SK-N-SH (cell line): ENCODE results near the gene PCDH1. TPM values are rescaled to one million over a fixed set of nuclear protein-coding genes. Genes with fewer than 3 reads are reported as not detected.

ENCODE experiments used
- CTCF ChIA-PET: fragments of 300-600, 350-600 bp; formaldehyde crosslinking; extraction: SDS; loops from one replicate; lab custom pipeline; 2021; lab: Yijun Ruan, JAX
- POLR2A ChIA-PET: fragments of 350-600 bp; sonication (Branson Sonifier 250); formaldehyde crosslinking; extraction: SDS; loops from one replicate; lab custom pipeline; 2020; ENCODE audit warnings: antibody characterized with exemption, inconsistent platforms; lab: Yijun Ruan, JAX
- DNase-seq: peaks from one replicate; pipeline ENCODE4 v3.0.0; 2012
- H2AFZ ChIP-seq: fragments of 200-600 bp; sonication (generic); 2 replicates; pipeline ENCODE4 v1.8.1; 2016; ENCODE audit warnings: antibody characterized with exemption, mild to moderate bottlenecking, low read depth
- H3F3A ChIP-seq: fragments of 200-600 bp; sonication (generic); replicated peaks from 2 replicates; pipeline ENCODE3; 2016; ENCODE audit warnings: antibody characterized with exemption, mild to moderate bottlenecking; ENCODE audit not compliant: insufficient read depth
- H3K27ac ChIP-seq, 2 experiments: fragments of 200-500 bp in 1 of 2; fragments of 200-600 bp in 1 of 2; sonication (Bioruptor generic) in 1 of 2; sonication (generic), shearing (Covaris generic) in 1 of 2; 2 replicates each; pipeline versions ENCODE4 v1.5.1 to v1.6.1; 2014 to 2016; ENCODE audit warnings: low read depth in 2 of 2, inconsistent platforms in 1 of 2, low read length in 1 of 2, mild to moderate bottlenecking in 1 of 2, mixed read lengths in 1 of 2
- H3K27me3 ChIP-seq: fragments of 200-600 bp; sonication (generic), shearing (Covaris generic); 2 replicates; pipeline ENCODE4 v1.6.1; 2016; ENCODE audit warnings: mixed run types; ENCODE audit not compliant: insufficient read depth
- H3K36me3 ChIP-seq, 2 experiments: fragments of 200-500 bp in 1 of 2; fragments of 200-600 bp in 1 of 2; sonication (Bioruptor generic) in 1 of 2; sonication (generic) in 1 of 2; replicated peaks in 1 of 2; 2 replicates each; pipeline versions ENCODE3 to v1.5.1; 2014 to 2016; ENCODE audit warnings: low read length in 1 of 2, mild to moderate bottlenecking in 1 of 2; ENCODE audit not compliant: insufficient read depth in 2 of 2, control insufficient read depth in 1 of 2
- H3K4me1 ChIP-seq, 2 experiments: fragments of 200-500 bp in 1 of 2; fragments of 200-600 bp in 1 of 2; sonication (Bioruptor generic) in 1 of 2; sonication (generic), shearing (Covaris generic) in 1 of 2; 2 replicates each; pipeline versions ENCODE4 v1.5.1 to v1.6.1; 2014 to 2016; ENCODE audit warnings: low read depth in 1 of 2, low read length in 1 of 2, mixed run types in 1 of 2; ENCODE audit not compliant: insufficient read depth in 2 of 2, control insufficient read depth in 1 of 2
- H3K4me2 ChIP-seq: fragments of 200-600 bp; sonication (generic), shearing (Covaris generic); 2 replicates; pipeline ENCODE4 v1.6.1; 2017; ENCODE audit warnings: mixed run types
- H3K4me3 ChIP-seq, 2 experiments: fragments of 200-500 bp in 1 of 2; fragments of 200-600 bp in 1 of 2; sonication (Bioruptor generic) in 1 of 2; sonication (generic), shearing (Covaris generic) in 1 of 2; 2 replicates each; pipeline versions ENCODE4 v1.5.1 to v1.8.1; 2014 to 2016; ENCODE audit warnings: low read depth in 2 of 2, inconsistent platforms in 1 of 2, low read length in 1 of 2, mild to moderate bottlenecking in 1 of 2, mixed read lengths in 1 of 2, moderate library complexity in 1 of 2
- H3K79me2 ChIP-seq: fragments of 200-600 bp; sonication (generic); 2 replicates; pipeline ENCODE4 v1.8.1; 2017; ENCODE audit warnings: mild to moderate bottlenecking; ENCODE audit not compliant: insufficient read depth
- H3K9ac ChIP-seq: fragments of 200-600 bp; sonication (generic); 2 replicates; pipeline ENCODE4 v1.6.1; 2017; ENCODE audit warnings: mixed run types
- H3K9me2 ChIP-seq: fragments of 200-600 bp; sonication (generic); 2 replicates; pipeline ENCODE4 v1.6.1; 2017; ENCODE audit warnings: mixed run types
- H3K9me3 ChIP-seq: fragments of 200-600 bp; sonication (generic); 2 replicates; pipeline ENCODE4 v1.6.1; 2017; ENCODE audit warnings: mixed run types, mild to moderate bottlenecking, moderate library complexity
- H4K20me1 ChIP-seq: fragments of 200-600 bp; sonication (generic); 2 replicates; pipeline ENCODE4 v1.6.1; 2017; ENCODE audit warnings: mild to moderate bottlenecking, mixed run types; ENCODE audit not compliant: insufficient read depth
- CHD2 ChIP-seq: fragments of 150-350 bp; IDR thresholded peaks from 2 replicates; pipeline ENCODE4 v1.6.1; 2018; ENCODE audit warnings: low read length; ENCODE audit not compliant: partially characterized antibody
- ELF1 ChIP-seq: IDR thresholded peaks from 2 replicates; pipeline ENCODE4 v1.4.0; 2012
- FOSL2 ChIP-seq: IDR thresholded peaks from 2 replicates; pipeline ENCODE4 v1.4.0; 2012; ENCODE audit warnings: low read depth, mild to moderate bottlenecking, moderate library complexity, borderline replicate concordance
- FOXJ3 ChIP-seq: sonication (generic); formaldehyde crosslinking; IDR thresholded peaks from 2 replicates; pipeline ENCODE4 v1.5.1; 2020; ENCODE audit warnings: mild to moderate bottlenecking, missing genetic modification reagents
- GATA2 ChIP-seq: sonication (generic); formaldehyde crosslinking; IDR thresholded peaks from 2 replicates; pipeline ENCODE4 v1.5.0; 2020; ENCODE audit warnings: mild to moderate bottlenecking, missing genetic modification reagents
- MEF2A ChIP-seq: IDR thresholded peaks from 2 replicates; pipeline ENCODE4 v1.4.0; 2012; ENCODE audit warnings: low read depth, borderline replicate concordance
- NFIC ChIP-seq: IDR thresholded peaks from 2 replicates; pipeline ENCODE4 v1.4.0; 2012; ENCODE audit warnings: borderline replicate concordance
- POLR2AphosphoS5 ChIP-seq: IDR thresholded peaks from 2 replicates; pipeline ENCODE4 v1.6.1; 2012; ENCODE audit warnings: low read depth, low read length
- RAD21 ChIP-seq: IDR thresholded peaks from 2 replicates; pipeline ENCODE4 v1.6.1; 2012; ENCODE audit warnings: mild to moderate bottlenecking, low read length
- RXRA ChIP-seq: IDR thresholded peaks from 2 replicates; pipeline ENCODE4 v1.4.0; 2012; ENCODE audit warnings: low read depth, mild to moderate bottlenecking, borderline replicate concordance
- SMC3 ChIP-seq: IDR thresholded peaks from 2 replicates; pipeline ENCODE4 v1.6.1; 2012; ENCODE audit warnings: low read depth, low read length, improper control_type of control experiment
- USF2 ChIP-seq: fragments of 150-350 bp; IDR thresholded peaks from 2 replicates; pipeline ENCODE4 v1.6.1; 2017; ENCODE audit warnings: antibody characterized with exemption, low read length, low read depth, borderline replicate concordance
- WGBS: methylation state at CpG from one replicate; pipeline ENCODE4 v1.1.6; 2017; ENCODE audit warnings: low lambda C conversion rate; 5-methylcytosine and 5-hydroxymethylcytosine counted together
- polyA plus RNA-seq, 3 experiments: library from polyadenylated mRNA; depleted of rRNA; stranded (reverse); fragments of >200 nt; gene quantifications; 2 replicates each; pipeline ENCODE4 v1.2.3, GENCODE V29; 2012
- TF ChIP-seq, protein P1 (sequence below): IDR thresholded peaks from 2 replicates; pipeline ENCODE4 v1.4.0; 2012; ENCODE audit warnings: low read depth
- TF ChIP-seq, protein P2 (sequence below): IDR thresholded peaks from 2 replicates; pipeline ENCODE4; 2012
- TF ChIP-seq, protein P3 (sequence below): IDR thresholded peaks from 2 replicates; pipeline ENCODE4 v1.6.1; 2012; ENCODE audit warnings: mild to moderate bottlenecking, low read depth, low read length, moderate library complexity

Gene PCDH1
- polyA plus RNA-seq, 1 of the 3 experiments (the other 2 are of a cell fraction): 0.08 TPM

DNA sequence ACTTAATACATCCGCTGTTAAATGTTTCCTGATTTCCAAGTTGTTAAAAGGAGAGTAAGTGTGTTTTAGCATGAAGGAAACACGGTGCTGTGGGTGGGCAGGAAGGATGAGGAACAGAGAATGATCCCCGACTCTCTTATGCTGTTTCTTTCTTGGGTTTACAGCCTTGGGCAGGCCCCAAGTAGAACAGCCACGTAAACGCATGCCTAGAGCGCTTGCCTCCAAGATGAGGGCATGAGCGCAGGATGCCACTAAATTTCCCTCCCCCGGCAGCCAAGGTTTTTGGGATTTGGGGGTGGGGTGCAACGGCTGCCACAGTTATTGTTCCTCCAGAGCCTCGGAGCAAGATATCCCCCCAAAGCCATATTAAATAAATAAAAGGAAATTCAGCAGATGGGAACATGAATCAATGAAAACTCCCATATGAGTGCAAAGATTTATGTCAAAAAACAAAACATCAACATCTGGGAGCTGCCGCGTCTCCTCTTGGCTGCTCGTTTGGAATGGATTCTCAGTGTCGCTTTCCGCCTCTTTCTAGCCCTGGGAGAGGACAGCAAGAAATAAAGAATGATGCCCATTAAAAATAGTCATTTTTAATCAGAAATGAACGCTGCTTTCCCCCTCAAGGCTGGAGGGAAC is 35.5 kb upstream of the PCDH1 start:
- Histone ChIP-seq H3K9me3 (no peaks in the 10 kb centered on the region), H3K9ac (no peak overlapping the region), H3K27me3 (no peaks in the 10 kb centered on the region; the same call in 1 of the 2 replicates), H3K27ac (no peak overlapping the region), H3K79me2 (no peaks in the 10 kb centered on the region), H3K4me3 (no peak overlapping the region), H3K4me2 (no peak overlapping the region), H2AFZ (no peak overlapping the region), H3K36me3 (no peaks in the 10 kb centered on the region), H4K20me1 (no peaks in the 10 kb centered on the region), H3F3A (no peaks in the 10 kb centered on the region), H3K4me1 (peaks cover 0 to 4% of the 10 kb centered on the region in 2 experiments; a peak in 1 of 4 replicates), H3K9me2 (no peaks in the 10 kb centered on the region)
- TF ChIP-seq, protein P1, sequence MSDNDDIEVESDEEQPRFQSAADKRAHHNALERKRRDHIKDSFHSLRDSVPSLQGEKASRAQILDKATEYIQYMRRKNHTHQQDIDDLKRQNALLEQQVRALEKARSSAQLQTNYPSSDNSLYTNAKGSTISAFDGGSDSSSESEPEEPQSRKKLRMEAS: no peak
- no peak for TF ChIP-seq POLR2AphosphoS5
- 77% methylated on average over 16 of the region's 16 CpGs for WGBS
- ChIA-PET POLR2A (interaction anchor here (0.6 to 1.4 kb wide), 2 partner anchors 10 to 230 kb away, joined by 3 to 4 read pairs; partner anchors contain the start of gene DELE1), CTCF (interaction anchor here (0.9 to 8.8 kb wide), 38 partner anchors 10 to 435 kb away, joined by 3 to 78 read pairs (median 5); partner anchors contain the start of genes DELE1, PCDH1, PCDH12 and RNF14)
- no peak for DNase-seq

DNA sequence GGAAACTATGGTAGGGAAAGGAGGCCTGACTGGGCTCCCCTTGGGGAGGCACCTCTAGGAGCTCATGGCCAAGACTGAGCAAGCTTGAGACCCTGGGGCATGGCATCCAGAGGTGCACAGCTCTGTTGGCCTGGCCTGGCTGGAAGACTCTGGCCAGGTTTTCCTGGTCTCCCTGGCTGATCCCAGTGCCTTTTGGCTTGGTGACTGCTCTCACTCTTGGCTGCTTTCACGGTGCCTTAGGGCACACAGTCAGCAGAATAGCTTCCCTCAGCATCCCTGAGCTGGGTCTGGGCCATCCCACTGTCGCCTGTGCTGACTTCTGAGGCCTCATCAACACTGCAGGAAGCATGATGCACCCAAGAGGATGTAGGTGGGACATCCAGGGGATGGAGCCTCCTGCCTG is 32.1 kb upstream of the PCDH1 start:
- Histone ChIP-seq H3K4me3 (no peak overlapping the region), H2AFZ (no peak overlapping the region), H3K4me1 (peaks cover 0 to 4% of the 10 kb centered on the region in 2 experiments; a peak in 1 of 4 replicates), H3F3A (no peaks in the 10 kb centered on the region), H3K9me2 (no peaks in the 10 kb centered on the region), H3K9ac (no peak overlapping the region), H3K9me3 (no peaks in the 10 kb centered on the region), H3K27ac (no peak overlapping the region), H3K36me3 (no peaks in the 10 kb centered on the region), H4K20me1 (no peaks in the 10 kb centered on the region), H3K4me2 (no peak overlapping the region), H3K79me2 (no peaks in the 10 kb centered on the region), H3K27me3 (no peaks in the 10 kb centered on the region)
- ChIA-PET POLR2A (interaction anchor here (1.8 kb wide), 1 partner anchor 13 kb away, joined by 5 read pairs; the partner anchor contains the start of gene DELE1), CTCF (interaction anchor here (1.9 to 3.5 kb wide), 3 partner anchors 31 to 217 kb away, joined by 8 to 15 read pairs (median 13); partner anchors contain the start of gene PCDH1)
- WGBS: 22% methylated on average over 2 of the region's 2 CpGs
- TF ChIP-seq, protein P2, sequence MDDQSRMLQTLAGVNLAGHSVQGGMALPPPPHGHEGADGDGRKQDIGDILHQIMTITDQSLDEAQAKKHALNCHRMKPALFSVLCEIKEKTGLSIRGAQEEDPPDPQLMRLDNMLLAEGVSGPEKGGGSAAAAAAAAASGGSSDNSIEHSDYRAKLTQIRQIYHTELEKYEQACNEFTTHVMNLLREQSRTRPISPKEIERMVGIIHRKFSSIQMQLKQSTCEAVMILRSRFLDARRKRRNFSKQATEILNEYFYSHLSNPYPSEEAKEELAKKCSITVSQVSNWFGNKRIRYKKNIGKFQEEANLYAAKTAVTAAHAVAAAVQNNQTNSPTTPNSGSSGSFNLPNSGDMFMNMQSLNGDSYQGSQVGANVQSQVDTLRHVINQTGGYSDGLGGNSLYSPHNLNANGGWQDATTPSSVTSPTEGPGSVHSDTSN: no peak
- TF ChIP-seq GATA2 (CRISPR knock-in tag): no peak
- no peak for TF ChIP-seq RAD21
- TF ChIP-seq FOXJ3 (CRISPR knock-in tag): no peak
- TF ChIP-seq USF2: no peak
- TF ChIP-seq CHD2: no peak
- TF ChIP-seq, protein P3, sequence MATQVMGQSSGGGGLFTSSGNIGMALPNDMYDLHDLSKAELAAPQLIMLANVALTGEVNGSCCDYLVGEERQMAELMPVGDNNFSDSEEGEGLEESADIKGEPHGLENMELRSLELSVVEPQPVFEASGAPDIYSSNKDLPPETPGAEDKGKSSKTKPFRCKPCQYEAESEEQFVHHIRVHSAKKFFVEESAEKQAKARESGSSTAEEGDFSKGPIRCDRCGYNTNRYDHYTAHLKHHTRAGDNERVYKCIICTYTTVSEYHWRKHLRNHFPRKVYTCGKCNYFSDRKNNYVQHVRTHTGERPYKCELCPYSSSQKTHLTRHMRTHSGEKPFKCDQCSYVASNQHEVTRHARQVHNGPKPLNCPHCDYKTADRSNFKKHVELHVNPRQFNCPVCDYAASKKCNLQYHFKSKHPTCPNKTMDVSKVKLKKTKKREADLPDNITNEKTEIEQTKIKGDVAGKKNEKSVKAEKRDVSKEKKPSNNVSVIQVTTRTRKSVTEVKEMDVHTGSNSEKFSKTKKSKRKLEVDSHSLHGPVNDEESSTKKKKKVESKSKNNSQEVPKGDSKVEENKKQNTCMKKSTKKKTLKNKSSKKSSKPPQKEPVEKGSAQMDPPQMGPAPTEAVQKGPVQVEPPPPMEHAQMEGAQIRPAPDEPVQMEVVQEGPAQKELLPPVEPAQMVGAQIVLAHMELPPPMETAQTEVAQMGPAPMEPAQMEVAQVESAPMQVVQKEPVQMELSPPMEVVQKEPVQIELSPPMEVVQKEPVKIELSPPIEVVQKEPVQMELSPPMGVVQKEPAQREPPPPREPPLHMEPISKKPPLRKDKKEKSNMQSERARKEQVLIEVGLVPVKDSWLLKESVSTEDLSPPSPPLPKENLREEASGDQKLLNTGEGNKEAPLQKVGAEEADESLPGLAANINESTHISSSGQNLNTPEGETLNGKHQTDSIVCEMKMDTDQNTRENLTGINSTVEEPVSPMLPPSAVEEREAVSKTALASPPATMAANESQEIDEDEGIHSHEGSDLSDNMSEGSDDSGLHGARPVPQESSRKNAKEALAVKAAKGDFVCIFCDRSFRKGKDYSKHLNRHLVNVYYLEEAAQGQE: no peak
- TF ChIP-seq FOSL2: no peak
- no peak for TF ChIP-seq RXRA
- no peak for TF ChIP-seq SMC3
- no peak for TF ChIP-seq MEF2A
- TF ChIP-seq ELF1: no peak
- no peak for TF ChIP-seq NFIC
- no peak for DNase-seq
